ENCODE measurements around the gene PTGES3L. TPM values are rescaled to one million over a fixed set of nuclear protein-coding genes. Genes with fewer than 3 reads are reported as not detected.
A peak's percentile ranks its signal among the peaks of the same experiment; 100 is the strongest.

PTGES3L gene
- total RNA-seq, 3 donors from 2014 or later, result 0.44 to 0.66 TPM; not detected in 1

- intact Hi-C loops (cut with DNase I; ENCODE audit: low total_unique reads), result no loop called here
- Histone ChIP-seq H3K4me1 (no peaks in the 10 kb centered on the region), H3K9me3 (no peaks in the 10 kb centered on the region), H3K4me3 (no peak overlapping the region), H3K27ac (no peak overlapping the region), H3K36me3 (no peaks in the 10 kb centered on the region), H3K27me3 (no peaks in the 10 kb centered on the region)
- TF ChIP-seq POLR2AphosphoS5 (IDR thresholded peaks at IDR 0.05), result no peak
- TF ChIP-seq CTCF (IDR thresholded peaks at IDR 0.05), result no peak
- no peak for TF ChIP-seq POLR2A (IDR thresholded peaks at IDR 0.05)
- DNase-seq (ENCODE audit: low spot score in 2 of 2), result no peak
Measured at GRCh38 chr17:42989141-42989540, 9.3 kb upstream of the PTGES3L start.

GRCh38 chr17:42985225-42985624 lies 5.3 kb upstream of the PTGES3L start:
- Histone ChIP-seq H3K27ac (no peak overlapping the region), H3K36me3 (no peaks in the 10 kb centered on the region), H3K27me3 (no peaks in the 10 kb centered on the region), H3K9me3 (no peaks in the 10 kb centered on the region), H3K4me1 (no peaks in the 10 kb centered on the region), H3K4me3 (no peak overlapping the region)
- DNase-seq (ENCODE audit: low spot score in 2 of 2), result no peak
- intact Hi-C loops (cut with DNase I; ENCODE audit: low total_unique reads), result no loop called here
- TF ChIP-seq POLR2A (IDR thresholded peaks at IDR 0.05) (no peak), CTCF (IDR thresholded peaks at IDR 0.05) (no peak), POLR2AphosphoS5 (IDR thresholded peaks at IDR 0.05) (no peak)

DNA sequence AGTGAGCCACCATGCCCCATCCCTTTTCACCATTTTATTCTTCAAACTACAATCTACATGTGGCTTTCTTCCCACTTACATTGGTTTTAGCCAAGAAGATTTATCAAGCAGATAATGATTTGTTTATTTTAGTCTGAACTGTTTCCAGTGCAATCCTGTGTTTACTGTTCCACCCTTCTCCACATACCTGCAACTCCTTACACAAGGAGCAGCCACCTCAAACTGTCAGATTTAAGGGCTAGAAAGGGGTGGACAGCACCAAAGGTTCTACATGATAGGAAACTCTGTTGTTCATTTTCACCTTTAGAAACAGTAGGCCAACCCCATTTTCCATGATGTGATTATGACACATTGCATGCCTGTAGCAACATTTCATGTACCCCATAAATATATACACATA lies 2.4 kb upstream of the PTGES3L start:
- peak overlapping the region; percentile 13 to 43 for H3K27ac ChIP-seq
- TF ChIP-seq POLR2A (IDR thresholded peaks at IDR 0.05) (no peak), CTCF (IDR thresholded peaks at IDR 0.05) (no peak), POLR2AphosphoS5 (IDR thresholded peaks at IDR 0.05) (no peak)
- no peaks in the 10 kb centered on the region for H3K27me3 ChIP-seq
- H3K4me3 ChIP-seq, result peak overlapping the region in 1 of 3 donors; percentile 15
- intact Hi-C loops (cut with DNase I; ENCODE audit: low total_unique reads), result no loop called here
- no peaks in the 10 kb centered on the region for H3K4me1 ChIP-seq
- no peak for DNase-seq (ENCODE audit: low spot score in 2 of 2)
- no peaks in the 10 kb centered on the region for H3K36me3 ChIP-seq
- no peaks in the 10 kb centered on the region for H3K9me3 ChIP-seq

GRCh38 chr17:42980766-42981397 lies 1.0 kb upstream of the PTGES3L start:
- DNase-seq (ENCODE audit: low spot score in 2 of 2), result peak in 1 of 2 donors; percentile 65
- intact Hi-C loops (cut with DNase I; ENCODE audit: low total_unique reads), result no loop called here

More at GRCh38 chr17:42980766-42981397, 1.0 kb upstream of the PTGES3L start:
- Histone ChIP-seq H3K36me3 (no peaks in the 10 kb centered on the region), H3K4me3 (peak overlapping the region; percentile 91 to 100 (median 98)), H3K27ac (peak overlapping the region; percentile 90 to 96), H3K9me3 (no peaks in the 10 kb centered on the region), H3K4me1 (no peaks in the 10 kb centered on the region), H3K27me3 (no peaks in the 10 kb centered on the region)
- TF ChIP-seq POLR2A (IDR thresholded peaks at IDR 0.05) (no peak), CTCF (IDR thresholded peaks at IDR 0.05) (peak in 1 of 3 donors; percentile 27), POLR2AphosphoS5 (IDR thresholded peaks at IDR 0.05) (no peak)
